CD8-positive, alpha-beta memory T cell (primary cell): Measurements from ENCODE around the gene BYSL. TPM values are rescaled to one million over a fixed set of nuclear protein-coding genes. Genes with fewer than 3 reads are reported as not detected.
A peak's percentile ranks its signal among the peaks of the same experiment; 100 is the strongest.

Experiments
- CTCF ChIA-PET: fragments of 350-600 bp; sonication (Branson Sonifier 250); formaldehyde crosslinking; loops from one replicate; lab custom pipeline; 2021; ENCODE audit warnings: antibody characterized with exemption; lab: Charles Lee
- POLR2A ChIA-PET: fragments of 350-600 bp; sonication (Branson Sonifier 250); formaldehyde crosslinking; loops from one replicate; lab custom pipeline; 2021; ENCODE audit warnings: antibody characterized with exemption; lab: Charles Lee
- DNase-seq, 5 donors: peaks; one replicate each; pipeline versions ENCODE4 v3.0.0 to v3.0.0-alpha.2; 2020 to 2022; ENCODE audit warnings: mixed read lengths in 1 of 5
- H3K27ac ChIP-seq: one replicate; pipeline ENCODE4 v1.7.0; 2013; ENCODE audit warnings: low read depth, mild to moderate bottlenecking, low read length, moderate library complexity
- H3K27me3 ChIP-seq: 2 replicates; pipeline ENCODE4 v1.7.0; 2013; ENCODE audit warnings: low read length, mild to moderate bottlenecking; ENCODE audit not compliant: insufficient read depth, poor library complexity, severe bottlenecking
- H3K36me3 ChIP-seq: 2 replicates; pipeline ENCODE4 v1.7.0; 2013; ENCODE audit warnings: mild to moderate bottlenecking, low read length, moderate library complexity; ENCODE audit not compliant: insufficient read depth
- H3K4me1 ChIP-seq: 2 replicates; pipeline ENCODE4 v1.7.0; 2013; ENCODE audit warnings: mild to moderate bottlenecking, low read length, moderate library complexity; ENCODE audit not compliant: insufficient read depth
- H3K4me3 ChIP-seq: 2 replicates; pipeline ENCODE4 v1.7.0; 2013; ENCODE audit warnings: mild to moderate bottlenecking, low read length
- H3K9me3 ChIP-seq: 2 replicates; pipeline ENCODE4 v1.7.0; 2013; ENCODE audit warnings: mild to moderate bottlenecking, low read length
- H3K27ac Mint-ChIP-seq, 8 donors: one replicate each; pipeline ENCODE4 v1.8.0; 2020 to 2021; ENCODE audit warnings: mixed read lengths in 8 of 8, mild to moderate bottlenecking in 6 of 8, inconsistent platforms in 3 of 8, moderate library complexity in 3 of 8
- H3K27me3 Mint-ChIP-seq, 2 donors: one replicate each; pipeline ENCODE4 v1.8.0; 2020 to 2021; ENCODE audit warnings: mixed read lengths in 2 of 2, mild to moderate bottlenecking in 1 of 2, moderate library complexity in 1 of 2
- H3K36me3 Mint-ChIP-seq, 3 donors: one replicate each; pipeline ENCODE4 v1.8.0; 2020 to 2021; ENCODE audit warnings: mixed read lengths in 3 of 3, inconsistent platforms in 1 of 3, mild to moderate bottlenecking in 1 of 3
- H3K4me1 Mint-ChIP-seq, 3 donors: one replicate each; pipeline ENCODE4 v1.8.0; 2020 to 2021; ENCODE audit warnings: mixed read lengths in 3 of 3, inconsistent platforms in 1 of 3, mild to moderate bottlenecking in 1 of 3
- H3K4me3 Mint-ChIP-seq, 7 donors: one replicate each; pipeline ENCODE4 v1.8.0; 2020 to 2021; ENCODE audit warnings: mixed read lengths in 7 of 7, mild to moderate bottlenecking in 6 of 7, moderate library complexity in 4 of 7, inconsistent platforms in 2 of 7
- H3K9me3 Mint-ChIP-seq, 5 donors: one replicate each; pipeline ENCODE4 v1.8.0; 2020 to 2022; ENCODE audit warnings: mixed read lengths in 5 of 5, mild to moderate bottlenecking in 3 of 5, moderate library complexity in 2 of 5, inconsistent platforms in 1 of 5
- polyA plus RNA-seq: library from polyadenylated mRNA; unstranded; fragments of 300-500 nt; fragmentation: Illumina TruSeq; gene quantifications from one replicate; pipeline ENCODE4 v1.2.3, GENCODE V29; 2021
- total RNA-seq, 2 experiments: library from RNA; stranded (reverse); gene quantifications; one replicate each; pipeline ENCODE4 v1.2.3, GENCODE V29; 2021

Gene BYSL, protein sequence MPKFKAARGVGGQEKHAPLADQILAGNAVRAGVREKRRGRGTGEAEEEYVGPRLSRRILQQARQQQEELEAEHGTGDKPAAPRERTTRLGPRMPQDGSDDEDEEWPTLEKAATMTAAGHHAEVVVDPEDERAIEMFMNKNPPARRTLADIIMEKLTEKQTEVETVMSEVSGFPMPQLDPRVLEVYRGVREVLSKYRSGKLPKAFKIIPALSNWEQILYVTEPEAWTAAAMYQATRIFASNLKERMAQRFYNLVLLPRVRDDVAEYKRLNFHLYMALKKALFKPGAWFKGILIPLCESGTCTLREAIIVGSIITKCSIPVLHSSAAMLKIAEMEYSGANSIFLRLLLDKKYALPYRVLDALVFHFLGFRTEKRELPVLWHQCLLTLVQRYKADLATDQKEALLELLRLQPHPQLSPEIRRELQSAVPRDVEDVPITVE
- total RNA-seq (10 to 100 TPM; 80.5 to 84.4 TPM), polyA plus RNA-seq (5.9 TPM)

DNA sequence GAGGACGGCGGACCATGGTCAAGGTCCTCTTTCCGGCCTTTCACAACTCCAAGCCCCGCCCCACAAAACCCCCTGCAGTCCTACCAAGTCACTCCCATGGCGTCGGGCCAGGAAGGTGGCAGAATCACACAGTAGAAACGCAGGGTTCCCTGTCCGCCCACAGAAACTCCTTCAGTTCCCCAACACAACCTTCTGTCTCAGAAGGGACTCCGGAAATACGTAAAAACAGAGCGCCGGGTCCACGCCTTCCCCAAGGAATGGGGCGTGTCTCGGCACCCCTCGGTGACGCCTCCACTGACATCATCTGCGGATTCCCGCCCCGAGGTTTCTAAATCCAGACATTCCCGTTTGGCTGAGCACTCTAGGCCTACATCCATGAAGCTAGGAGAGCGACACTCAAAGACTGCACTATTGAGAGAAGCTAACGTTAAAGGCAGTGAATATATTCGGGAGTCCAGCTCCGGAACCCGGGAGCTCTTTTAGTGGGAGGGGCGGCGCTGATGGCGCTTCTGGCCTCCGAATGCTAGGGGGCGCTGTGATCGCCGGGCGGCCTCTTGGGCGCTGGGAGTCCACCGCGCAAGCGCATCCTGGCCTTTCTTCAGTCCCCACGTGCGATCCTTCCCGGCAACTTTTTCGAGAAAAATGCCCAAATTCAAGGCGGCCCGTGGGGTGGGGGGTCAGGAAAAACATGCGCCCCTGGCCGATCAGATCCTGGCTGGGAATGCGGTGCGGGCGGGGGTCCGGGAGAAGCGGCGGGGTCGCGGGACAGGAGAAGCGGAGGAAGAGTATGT is at the start of gene BYSL, which contains the start of gene MED20:
Gene BYSL (plus strand): TSS at position 579 of the 791 bp plus-strand sequence. CDS start 64 bp downstream, at position 643.
Gene MED20 (minus strand): TSS at position 219 of the 791 bp plus-strand sequence. CDS start 121 bp downstream, at position 98.
- no peaks in the 10 kb centered on the region for H3K27me3 ChIP-seq
- peaks cover 53 to 62% (median 62%) of the 10 kb centered on the region in 3 donors for H3K4me1 Mint-ChIP-seq

DNA sequence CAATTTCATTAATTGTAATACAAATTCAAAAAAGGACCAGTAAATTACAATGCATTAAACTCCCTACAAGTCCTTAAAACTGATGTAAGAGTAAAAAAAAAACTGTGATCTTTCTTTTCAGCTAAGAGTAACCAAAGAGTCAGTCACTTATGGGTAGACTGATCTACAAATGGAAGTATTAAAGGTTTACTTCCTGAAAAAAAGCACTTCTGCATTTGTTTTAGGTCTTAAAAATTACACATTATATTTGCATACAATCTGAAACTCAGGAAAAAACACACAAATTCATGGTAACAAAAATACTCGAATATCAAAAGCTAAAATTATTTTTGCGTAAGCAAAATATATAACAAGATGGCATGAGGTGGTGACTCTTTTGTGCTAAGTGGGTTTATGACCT is 49.6 kb upstream of the BYSL start:
- Mint-ChIP-seq H3K27ac (no peak overlapping the region), H3K4me3 (no peak overlapping the region), H3K36me3 (peaks cover 0 to 5% (median 0%) of the 10 kb centered on the region in 3 donors), H3K4me1 (no peaks in the 10 kb centered on the region), H3K27me3 (peaks cover 0 to 1% of the 10 kb centered on the region in 2 donors), H3K9me3 (no peaks in the 10 kb centered on the region)
- Histone ChIP-seq H3K27me3 (no peaks in the 10 kb centered on the region), H3K4me3 (no peak overlapping the region), H3K4me1 (no peaks in the 10 kb centered on the region), H3K9me3 (no peaks in the 10 kb centered on the region), H3K27ac (no peak overlapping the region), H3K36me3 (no peaks in the 10 kb centered on the region)
- no peak for DNase-seq
- ChIA-PET POLR2A (no interaction called here), CTCF (no interaction called here)

More for the DNA sequence above, at the start of gene BYSL, which contains the start of gene MED20:
- peak within 1 kb of the TSS; percentile 98 to 100 (median 99) for H3K27ac Mint-ChIP-seq
- ChIA-PET POLR2A (interaction anchor here (0.6 to 3.4 kb wide), 12 partner anchors 9 to 134 kb away, joined by 3 to 29 read pairs (median 6); partner anchors contain the start of genes CCND3, TAF8, TOMM6 and USP49), CTCF (interaction anchor here (0.6 to 5.6 kb wide), 27 partner anchors 9 to 188 kb away, joined by 3 to 91 read pairs (median 4); partner anchors contain the start of genes CCND3, TAF8 and TOMM6)
- H3K27me3 Mint-ChIP-seq, result peaks cover 0 to 9% of the 10 kb centered on the region in 2 donors
- Histone ChIP-seq H3K4me1 (peaks cover 38% of the 10 kb centered on the region), H3K4me3 (peak within 1 kb of the TSS; percentile 97), H3K36me3 (no peaks in the 10 kb centered on the region), H3K9me3 (no peaks in the 10 kb centered on the region), H3K27ac (peak within 1 kb of the TSS; percentile 96)
- peak; percentile 91 to 95 (median 93) for DNase-seq
- H3K36me3 Mint-ChIP-seq, result peaks cover 0 to 29% (median 5%) of the 10 kb centered on the region in 3 donors
- H3K4me3 Mint-ChIP-seq, result peak within 1 kb of the TSS; percentile 96 to 100 (median 99)
- H3K9me3 Mint-ChIP-seq, result no peaks in the 10 kb centered on the region

DNA sequence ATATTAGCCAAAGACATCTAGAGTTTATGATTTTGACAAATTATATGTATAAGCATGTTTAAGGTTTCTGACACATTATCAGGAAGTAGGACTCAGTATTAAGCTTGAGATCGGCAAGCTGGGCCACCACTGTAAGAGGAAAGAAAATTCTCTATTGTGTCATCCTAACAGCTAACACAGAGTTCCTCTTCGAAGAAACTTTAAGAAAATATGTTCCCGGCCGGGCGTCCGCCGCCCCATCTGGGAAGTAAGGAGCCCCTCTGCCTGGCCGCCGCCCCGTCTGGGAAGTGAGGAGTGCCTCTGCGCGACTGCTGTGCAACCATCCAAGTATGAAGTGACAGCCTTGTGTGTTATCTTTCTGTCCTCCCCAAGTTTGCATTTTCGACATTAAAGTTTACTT is 49.2 kb upstream of the BYSL start:
- no peak overlapping the region for H3K4me3 Mint-ChIP-seq
- H3K27ac Mint-ChIP-seq, result no peak overlapping the region
- peaks cover 0 to 5% (median 0%) of the 10 kb centered on the region in 3 donors for H3K36me3 Mint-ChIP-seq
- Histone ChIP-seq H3K4me3 (no peak overlapping the region), H3K36me3 (no peaks in the 10 kb centered on the region), H3K27me3 (no peaks in the 10 kb centered on the region), H3K9me3 (no peaks in the 10 kb centered on the region), H3K27ac (no peak overlapping the region), H3K4me1 (no peaks in the 10 kb centered on the region)
- POLR2A ChIA-PET, result no interaction called here
- CTCF ChIA-PET, result no interaction called here
- H3K27me3 Mint-ChIP-seq, result peaks cover 0 to under 1% of the 10 kb centered on the region in 2 donors
- no peaks in the 10 kb centered on the region for H3K9me3 Mint-ChIP-seq
- no peak for DNase-seq
- H3K4me1 Mint-ChIP-seq, result no peaks in the 10 kb centered on the region

DNA sequence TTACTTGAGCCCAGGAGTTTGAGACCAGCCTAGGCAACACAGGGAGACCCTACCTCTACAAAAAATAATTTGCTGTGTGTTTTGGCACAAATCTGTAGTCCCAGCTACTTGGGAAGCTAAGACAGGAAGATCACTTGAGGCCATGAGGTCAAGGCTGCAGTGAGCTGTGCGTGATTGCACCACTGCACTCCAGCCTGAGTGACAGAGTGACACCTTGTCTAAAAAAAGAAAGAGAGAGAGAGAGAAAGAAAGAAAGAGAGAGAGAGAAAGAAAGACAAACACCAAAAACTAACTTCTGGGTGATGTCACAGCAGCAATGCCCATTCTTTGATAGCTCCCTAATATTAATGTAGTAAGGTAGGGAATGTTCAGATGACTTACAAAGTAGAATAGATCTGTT is 46.6 kb upstream of the BYSL start:
- no peaks in the 10 kb centered on the region for H3K27me3 Mint-ChIP-seq
- H3K27ac ChIP-seq, result no peak overlapping the region
- no peaks in the 10 kb centered on the region for H3K27me3 ChIP-seq
- no peaks in the 10 kb centered on the region for H3K9me3 Mint-ChIP-seq
- H3K4me3 Mint-ChIP-seq, result no peak overlapping the region
- no peak for DNase-seq
- H3K4me1 Mint-ChIP-seq, result no peaks in the 10 kb centered on the region
- H3K36me3 ChIP-seq, result no peaks in the 10 kb centered on the region
- no peaks in the 10 kb centered on the region for H3K4me1 ChIP-seq
- H3K36me3 Mint-ChIP-seq, result peaks cover 0 to 3% (median 0%) of the 10 kb centered on the region in 3 donors
- no peaks in the 10 kb centered on the region for H3K9me3 ChIP-seq
- CTCF ChIA-PET, result interaction anchor here (1.4 kb wide), 1 partner anchor 230 kb away, joined by 4 read pairs; no protein-coding TSS in a partner anchor
- POLR2A ChIA-PET, result no interaction called here
- H3K4me3 ChIP-seq, result no peak overlapping the region
- H3K27ac Mint-ChIP-seq, result peak overlapping the region in 1 of 8 donors; percentile 46

DNA sequence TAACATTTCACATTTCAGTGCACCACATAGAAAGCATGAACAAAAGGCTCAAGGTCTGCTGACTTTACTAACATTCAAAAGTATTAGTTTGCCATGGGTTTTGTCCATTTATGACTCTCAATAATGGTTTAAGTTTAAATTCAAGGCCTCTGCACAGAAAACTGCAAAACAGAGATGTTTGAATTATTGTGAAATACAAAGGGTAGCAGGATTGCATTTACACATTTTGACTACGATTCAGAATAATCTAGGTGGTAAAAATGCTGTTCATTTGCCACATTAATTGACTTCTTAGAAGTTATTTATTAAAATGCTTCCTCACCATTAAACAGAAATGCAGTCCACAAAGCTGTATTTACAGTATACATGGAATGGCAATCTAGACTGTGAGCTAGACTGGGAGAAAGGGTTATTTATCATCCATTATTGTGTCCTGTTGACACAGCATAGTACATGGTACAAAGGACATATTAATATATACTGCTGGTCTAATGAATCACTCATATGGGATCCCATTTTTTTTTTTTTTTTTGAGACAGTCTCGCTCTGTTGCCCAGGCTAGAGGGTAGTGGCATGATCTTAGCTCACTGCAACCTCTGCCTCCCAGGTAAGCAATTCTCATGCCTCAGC is 44.1 kb upstream of the BYSL start:
- no peak for DNase-seq
- Histone ChIP-seq H3K4me1 (no peaks in the 10 kb centered on the region), H3K27ac (no peak overlapping the region), H3K9me3 (no peaks in the 10 kb centered on the region), H3K4me3 (no peak overlapping the region), H3K36me3 (no peaks in the 10 kb centered on the region), H3K27me3 (no peaks in the 10 kb centered on the region)
- H3K36me3 Mint-ChIP-seq, result no peaks in the 10 kb centered on the region
- ChIA-PET POLR2A (no interaction called here), CTCF (no interaction called here)
- H3K27me3 Mint-ChIP-seq, result no peaks in the 10 kb centered on the region
- no peaks in the 10 kb centered on the region for H3K9me3 Mint-ChIP-seq
- H3K4me1 Mint-ChIP-seq, result no peaks in the 10 kb centered on the region
- H3K4me3 Mint-ChIP-seq, result no peak overlapping the region
- no peak overlapping the region for H3K27ac Mint-ChIP-seq

DNA sequence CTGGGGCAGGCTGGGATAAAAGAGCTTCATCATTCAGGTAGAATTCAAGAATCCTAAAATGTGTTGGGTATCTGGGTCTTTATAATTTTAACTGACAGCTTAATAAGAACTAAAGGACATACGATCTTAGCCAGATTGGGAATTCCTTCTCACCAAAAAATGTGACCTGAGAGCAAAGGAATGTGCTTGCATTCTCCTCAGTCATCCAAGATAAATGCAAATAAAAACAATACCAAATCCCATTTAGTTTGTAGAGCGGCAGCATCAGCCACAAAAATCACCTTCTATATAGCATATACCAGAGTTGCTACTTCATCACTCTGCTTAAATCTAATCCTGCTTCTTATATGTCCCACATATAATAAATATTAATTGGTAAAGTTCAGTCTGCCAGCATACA is 43.1 kb upstream of the BYSL start:
- Histone ChIP-seq H3K9me3 (no peaks in the 10 kb centered on the region), H3K27ac (no peak overlapping the region), H3K4me3 (no peak overlapping the region), H3K36me3 (no peaks in the 10 kb centered on the region), H3K27me3 (no peaks in the 10 kb centered on the region), H3K4me1 (no peaks in the 10 kb centered on the region)
- Mint-ChIP-seq H3K36me3 (no peaks in the 10 kb centered on the region), H3K4me3 (no peak overlapping the region), H3K4me1 (no peaks in the 10 kb centered on the region), H3K27me3 (no peaks in the 10 kb centered on the region), H3K9me3 (no peaks in the 10 kb centered on the region), H3K27ac (no peak overlapping the region)
- no peak for DNase-seq
- ChIA-PET CTCF (no interaction called here), POLR2A (no interaction called here)

DNA sequence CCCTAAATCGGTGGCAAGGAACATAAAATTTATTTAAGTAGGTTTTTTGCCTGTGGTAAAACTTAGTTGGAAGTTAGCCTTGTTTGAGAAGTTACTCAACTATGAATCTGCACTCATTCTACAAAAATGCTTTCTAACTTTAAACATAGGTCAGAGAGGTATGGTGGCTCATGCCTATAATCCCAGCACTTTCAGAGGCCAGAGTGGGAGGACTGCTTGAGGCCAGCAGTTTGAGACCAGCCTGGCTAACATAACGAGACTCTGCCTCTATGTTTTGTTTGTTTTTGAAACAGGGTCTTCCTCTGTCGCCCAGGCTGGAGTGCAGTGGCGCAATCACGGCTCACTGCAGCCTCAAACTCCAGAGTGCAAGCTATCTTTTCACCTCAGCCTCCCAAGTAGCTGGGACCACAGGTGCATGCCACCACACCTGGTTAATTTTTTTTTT is 42.3 kb upstream of the BYSL start:
- no peaks in the 10 kb centered on the region for H3K9me3 Mint-ChIP-seq
- no peaks in the 10 kb centered on the region for H3K27me3 ChIP-seq
- no peak overlapping the region for H3K4me3 ChIP-seq
- H3K27me3 Mint-ChIP-seq, result no peaks in the 10 kb centered on the region
- no peak overlapping the region for H3K27ac Mint-ChIP-seq
- CTCF ChIA-PET, result interaction anchor here (0.8 kb wide), 1 partner anchor 225 kb away, joined by 3 read pairs; no protein-coding TSS in a partner anchor
- H3K4me1 Mint-ChIP-seq, result no peaks in the 10 kb centered on the region
- H3K9me3 ChIP-seq, result no peaks in the 10 kb centered on the region
- no peak for DNase-seq
- H3K36me3 Mint-ChIP-seq, result no peaks in the 10 kb centered on the region
- H3K4me1 ChIP-seq, result no peaks in the 10 kb centered on the region
- H3K36me3 ChIP-seq, result no peaks in the 10 kb centered on the region
- H3K4me3 Mint-ChIP-seq, result no peak overlapping the region
- H3K27ac ChIP-seq, result no peak overlapping the region
- POLR2A ChIA-PET, result no interaction called here
